Body of pancreas (tissue), 4 donors: Measurements from ENCODE around the gene AWAT2.

Source experiments
- POLR2A ChIP-seq, 3 donors: fragments of 450-650 bp; IDR thresholded peaks; one replicate each; pipeline ENCODE4 v1.6.1; 2016; ENCODE audit warnings: antibody characterized with exemption in 3 of 3, mild to moderate bottlenecking in 2 of 3
- TF ChIP-seq, protein P1 (sequence below), 7 experiments: fragments of 450-650 bp in 4 of 7; fragments of 200-600 bp in 3 of 7; sonication (generic) in 3 of 7; IDR thresholded peaks; one replicate each; pipeline ENCODE4 v1.5.1; 2016 to 2019; ENCODE audit warnings: antibody characterized with exemption in 7 of 7

GRCh38 chrX:70033348-70034051 is 16.2 kb downstream of the AWAT2 start:
- TF ChIP-seq POLR2A (IDR thresholded peaks at IDR 0.05): no peak
- TF ChIP-seq, protein P1, sequence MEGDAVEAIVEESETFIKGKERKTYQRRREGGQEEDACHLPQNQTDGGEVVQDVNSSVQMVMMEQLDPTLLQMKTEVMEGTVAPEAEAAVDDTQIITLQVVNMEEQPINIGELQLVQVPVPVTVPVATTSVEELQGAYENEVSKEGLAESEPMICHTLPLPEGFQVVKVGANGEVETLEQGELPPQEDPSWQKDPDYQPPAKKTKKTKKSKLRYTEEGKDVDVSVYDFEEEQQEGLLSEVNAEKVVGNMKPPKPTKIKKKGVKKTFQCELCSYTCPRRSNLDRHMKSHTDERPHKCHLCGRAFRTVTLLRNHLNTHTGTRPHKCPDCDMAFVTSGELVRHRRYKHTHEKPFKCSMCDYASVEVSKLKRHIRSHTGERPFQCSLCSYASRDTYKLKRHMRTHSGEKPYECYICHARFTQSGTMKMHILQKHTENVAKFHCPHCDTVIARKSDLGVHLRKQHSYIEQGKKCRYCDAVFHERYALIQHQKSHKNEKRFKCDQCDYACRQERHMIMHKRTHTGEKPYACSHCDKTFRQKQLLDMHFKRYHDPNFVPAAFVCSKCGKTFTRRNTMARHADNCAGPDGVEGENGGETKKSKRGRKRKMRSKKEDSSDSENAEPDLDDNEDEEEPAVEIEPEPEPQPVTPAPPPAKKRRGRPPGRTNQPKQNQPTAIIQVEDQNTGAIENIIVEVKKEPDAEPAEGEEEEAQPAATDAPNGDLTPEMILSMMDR (IDR thresholded peaks at IDR 0.05): peak in 5 of 7 experiments; percentile 15 to 30 (median 24)
